HG02981 (cell line): ENCODE measurements around the gene GTF3C4.
A peak's percentile ranks its signal among the peaks of the same experiment; 100 is the strongest.

Source experiments
- ATAC-seq: cut with Tn5 transposase; IDR thresholded peaks from one replicate; pipeline ENCODE4 v1.9.1; 2021; ENCODE audit warnings: mild to moderate bottlenecking, moderate library complexity; ENCODE audit not compliant: unreplicated experiment

The GTF3C4 gene

GRCh38 chr9:132670457-132671391 lies at the start of gene GTF3C4:
Gene GTF3C4 (plus strand): TSS chr9:132670464. CDS start chr9:132670599, 135 bp downstream.
- peak; percentile 51 for ATAC-seq

GRCh38 chr9:132622159-132622558 lies 48.1 kb upstream of the GTF3C4 start:
- no peak for ATAC-seq

GRCh38 chr9:132626285-132626684 lies 44.0 kb upstream of the GTF3C4 start:
- ATAC-seq: no peak

- ATAC-seq: no peak
Measured at GRCh38 chr9:132627106-132627505, 43.2 kb upstream of the GTF3C4 start.

GRCh38 chr9:132627594-132627993 lies 42.7 kb upstream of the GTF3C4 start:
- no peak for ATAC-seq

GRCh38 chr9:132628746-132629145 lies 41.5 kb upstream of the GTF3C4 start:
- no peak for ATAC-seq

GRCh38 chr9:132630116-132630515 lies 40.1 kb upstream of the GTF3C4 start:
- ATAC-seq: no peak

GRCh38 chr9:132630811-132631210 lies 39.5 kb upstream of the GTF3C4 start:
- ATAC-seq: no peak

- no peak for ATAC-seq
Measured at GRCh38 chr9:132631280-132631679, 39.0 kb upstream of the GTF3C4 start.

GRCh38 chr9:132631685-132632084 lies 38.6 kb upstream of the GTF3C4 start:
- no peak for ATAC-seq

- ATAC-seq: no peak
Measured at GRCh38 chr9:132632413-132633129, 37.7 kb upstream of the GTF3C4 start.

GRCh38 chr9:132634327-132634726 lies 35.9 kb upstream of the GTF3C4 start:
- no peak for ATAC-seq

GRCh38 chr9:132637351-132637750 lies 32.9 kb upstream of the GTF3C4 start:
- no peak for ATAC-seq

- no peak for ATAC-seq
Measured at GRCh38 chr9:132637801-132638200, 32.5 kb upstream of the GTF3C4 start.

- ATAC-seq: no peak
Measured at GRCh38 chr9:132638240-132638639, 32.0 kb upstream of the GTF3C4 start.

- no peak for ATAC-seq
Measured at GRCh38 chr9:132639322-132639721, 30.9 kb upstream of the GTF3C4 start.

- no peak for ATAC-seq
Measured at GRCh38 chr9:132641216-132641615, 29.0 kb upstream of the GTF3C4 start.

GRCh38 chr9:132644251-132644650 lies 26.0 kb upstream of the GTF3C4 start:
- no peak for ATAC-seq

- ATAC-seq: no peak
Measured at GRCh38 chr9:132645306-132645705, 25.0 kb upstream of the GTF3C4 start.

GRCh38 chr9:132645711-132646110 lies 24.6 kb upstream of the GTF3C4 start:
- no peak for ATAC-seq

GRCh38 chr9:132646726-132647125 lies 23.5 kb upstream of the GTF3C4 start:
- no peak for ATAC-seq

GRCh38 chr9:132647355-132647754 lies 22.9 kb upstream of the GTF3C4 start:
- ATAC-seq: no peak
